Anterior cingulate cortex (tissue), 58 donors: ENCODE data around the gene SRPRA.

Source experiments
- DNase-seq, 58 donors: peaks; one replicate each; lab custom pipeline; 2025; lab: John Stamatoyannopoulos, UW

SRPRA gene

GRCh38 chr11:126231725-126232459 is 36.8 kb downstream of the SRPRA start:
- peak in 1 of 58 donors; percentile 6 for DNase-seq

GRCh38 chr11:126229858-126230540 is 38.7 kb downstream of the SRPRA start:
- no peak for DNase-seq

GRCh38 chr11:126226334-126227084 is 42.2 kb downstream of the SRPRA start:
- no peak for DNase-seq

- DNase-seq: no peak
Measured at GRCh38 chr11:126225295-126225665, 43.4 kb downstream of the SRPRA start.

- DNase-seq: peak in 3 of 58 donors; percentile 9 to 35 (median 20)
Measured at GRCh38 chr11:126224647-126225294, 43.9 kb downstream of the SRPRA start.

- DNase-seq: no peak
Measured at GRCh38 chr11:126219547-126219946, 49.1 kb downstream of the SRPRA start.

- DNase-seq: no peak
Measured at GRCh38 chr11:126217491-126217890, 51.2 kb downstream of the SRPRA start.

GRCh38 chr11:126216526-126217305 is 52.0 kb downstream of the SRPRA start:
- DNase-seq: peak in 1 of 58 donors; percentile 15

- no peak for DNase-seq
Measured at GRCh38 chr11:126214841-126215240, 53.9 kb downstream of the SRPRA start.

GRCh38 chr11:126214441-126214840 is 54.3 kb downstream of the SRPRA start:
- DNase-seq: peak in 1 of 58 donors; percentile 7
